ENCODE data around the gene MASTL. TPM values are rescaled to one million over a fixed set of nuclear protein-coding genes. Genes with fewer than 3 reads are reported as not detected.

MASTL gene
- 6.9 to 11.3 TPM (median 7.6 TPM) in 3 replicates for total RNA-seq
- long read RNA-seq, transcript MASTL-203 (12 exons, 3,623 nt), result major isoform, 5 of 7 reads
- long read RNA-seq, partial matches to known transcripts, result 1 of 7 reads
- long read RNA-seq, other reads (novel, unspliced or antisense), result 0 of 7 reads

- Mint-ChIP-seq H3K4me1 (ENCODE audit: low read depth) (peaks cover 43% of the 10 kb centered on the region), H3K9me3 (ENCODE audit: low read depth) (no peaks in the 10 kb centered on the region), H3K36me3 (ENCODE audit: low read depth) (no peaks in the 10 kb centered on the region), H3K4me3 (ENCODE audit: unreplicated experiment) (peak within 1 kb of the TSS; percentile 92), H3K27ac (ENCODE audit: unreplicated experiment) (peak within 1 kb of the TSS; percentile 99), H3K27me3 (ENCODE audit: low read depth) (no peaks in the 10 kb centered on the region)
- no peak for TF ChIP-seq CTCF (IDR thresholded peaks at IDR 0.05)
- peak; percentile 96 for DNase-seq (ENCODE audit: low spot score)
Observed at GRCh38 chr10:27155066-27155754, at the start of gene MASTL. Gene MASTL, plus strand, starts transcription at chr10:27155352. Its CDS starts 75 bp downstream, at chr10:27155427.

GRCh38 chr10:27108165-27108564 lies 47.0 kb upstream of the MASTL start:
- H3K36me3 Mint-ChIP-seq (ENCODE audit: low read depth), result peaks cover 30% of the 10 kb centered on the region
- H3K27me3 Mint-ChIP-seq (ENCODE audit: low read depth), result no peaks in the 10 kb centered on the region
- DNase-seq (ENCODE audit: low spot score), result no peak
- no peak overlapping the region for H3K4me3 Mint-ChIP-seq (ENCODE audit: unreplicated experiment)
- TF ChIP-seq CTCF (IDR thresholded peaks at IDR 0.05), result no peak
- H3K9me3 Mint-ChIP-seq (ENCODE audit: low read depth), result peaks cover 3% of the 10 kb centered on the region
- no peaks in the 10 kb centered on the region for H3K4me1 Mint-ChIP-seq (ENCODE audit: low read depth)
- no peak overlapping the region for H3K27ac Mint-ChIP-seq (ENCODE audit: unreplicated experiment)

- Mint-ChIP-seq H3K9me3 (ENCODE audit: low read depth) (no peaks in the 10 kb centered on the region), H3K4me3 (ENCODE audit: unreplicated experiment) (no peak overlapping the region), H3K36me3 (ENCODE audit: low read depth) (peaks cover 38% of the 10 kb centered on the region), H3K27me3 (ENCODE audit: low read depth) (no peaks in the 10 kb centered on the region), H3K4me1 (ENCODE audit: low read depth) (peaks cover 1% of the 10 kb centered on the region), H3K27ac (ENCODE audit: unreplicated experiment) (no peak overlapping the region)
- TF ChIP-seq CTCF (IDR thresholded peaks at IDR 0.05), result no peak
- no peak for DNase-seq (ENCODE audit: low spot score)
Observed at GRCh38 chr10:27134371-27134770, 20.8 kb upstream of the MASTL start.

- H3K4me3 Mint-ChIP-seq (ENCODE audit: unreplicated experiment), result no peak overlapping the region
- no peaks in the 10 kb centered on the region for H3K4me1 Mint-ChIP-seq (ENCODE audit: low read depth)
- TF ChIP-seq CTCF (IDR thresholded peaks at IDR 0.05), result no peak
- no peaks in the 10 kb centered on the region for H3K9me3 Mint-ChIP-seq (ENCODE audit: low read depth)
- no peak for DNase-seq (ENCODE audit: low spot score)
- H3K27ac Mint-ChIP-seq (ENCODE audit: unreplicated experiment), result no peak overlapping the region
- H3K36me3 Mint-ChIP-seq (ENCODE audit: low read depth), result peaks cover 21% of the 10 kb centered on the region
- no peaks in the 10 kb centered on the region for H3K27me3 Mint-ChIP-seq (ENCODE audit: low read depth)
Observed at GRCh38 chr10:27138277-27138676, 16.9 kb upstream of the MASTL start.

GRCh38 chr10:27143686-27144085 lies 11.5 kb upstream of the MASTL start:
- peaks cover 3% of the 10 kb centered on the region for H3K4me1 Mint-ChIP-seq (ENCODE audit: low read depth)
- peaks cover 27% of the 10 kb centered on the region for H3K36me3 Mint-ChIP-seq (ENCODE audit: low read depth)
- H3K9me3 Mint-ChIP-seq (ENCODE audit: low read depth), result no peaks in the 10 kb centered on the region
- no peaks in the 10 kb centered on the region for H3K27me3 Mint-ChIP-seq (ENCODE audit: low read depth)
- H3K4me3 Mint-ChIP-seq (ENCODE audit: unreplicated experiment), result no peak overlapping the region
- no peak for DNase-seq (ENCODE audit: low spot score)
- TF ChIP-seq CTCF (IDR thresholded peaks at IDR 0.05), result no peak
- H3K27ac Mint-ChIP-seq (ENCODE audit: unreplicated experiment), result no peak overlapping the region
